Measurements from ENCODE around the gene TLN1.

TLN1 gene

DNA sequence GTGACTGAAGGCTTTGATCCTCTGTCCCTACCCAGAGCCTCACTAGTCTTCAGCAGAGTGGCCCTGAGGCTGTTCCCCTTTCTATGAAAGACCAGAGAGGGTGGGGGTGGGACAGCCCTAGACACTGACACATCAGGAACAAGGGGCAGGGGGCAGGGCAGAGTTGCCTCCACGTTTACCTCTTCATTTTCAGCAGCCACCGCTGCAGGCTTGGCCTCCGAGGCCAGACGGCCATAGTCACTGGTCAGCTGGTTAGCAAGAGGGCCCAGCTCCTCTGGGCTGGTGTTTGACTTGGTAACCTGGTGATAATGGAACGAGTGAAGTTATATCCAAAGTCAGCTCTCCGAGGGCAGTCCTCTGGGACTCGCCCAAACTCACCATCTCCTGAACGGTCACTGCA, 26.6 kb downstream of the TLN1 start:
- no peak for DNase-seq (ENCODE audit: low spot score)

- DNase-seq (ENCODE audit: low spot score), result no peak
Observed at GRCh38 chr9:35703906-35704672, 27.9 kb downstream of the TLN1 start.

DNA sequence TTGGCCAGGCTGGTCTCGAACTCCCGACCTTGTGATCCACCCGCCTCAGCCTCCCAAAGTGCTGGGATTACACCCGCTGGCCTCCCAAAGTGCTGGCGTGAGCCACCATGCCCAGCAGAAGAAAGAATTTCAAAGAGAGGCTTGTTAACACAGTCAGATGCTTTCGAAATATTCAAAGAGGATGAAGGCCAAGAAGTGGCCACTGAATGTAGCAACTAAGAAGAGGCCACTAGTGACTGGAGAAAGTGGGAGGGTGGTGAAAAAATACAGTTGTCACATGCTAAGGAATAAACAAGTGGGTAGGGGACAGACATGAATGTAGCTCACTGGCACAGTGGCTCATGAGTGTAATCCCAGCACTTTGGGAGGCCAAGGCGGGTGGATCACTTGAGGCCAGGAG, 29.3 kb downstream of the TLN1 start:
- DNase-seq (ENCODE audit: low spot score), result no peak

DNA sequence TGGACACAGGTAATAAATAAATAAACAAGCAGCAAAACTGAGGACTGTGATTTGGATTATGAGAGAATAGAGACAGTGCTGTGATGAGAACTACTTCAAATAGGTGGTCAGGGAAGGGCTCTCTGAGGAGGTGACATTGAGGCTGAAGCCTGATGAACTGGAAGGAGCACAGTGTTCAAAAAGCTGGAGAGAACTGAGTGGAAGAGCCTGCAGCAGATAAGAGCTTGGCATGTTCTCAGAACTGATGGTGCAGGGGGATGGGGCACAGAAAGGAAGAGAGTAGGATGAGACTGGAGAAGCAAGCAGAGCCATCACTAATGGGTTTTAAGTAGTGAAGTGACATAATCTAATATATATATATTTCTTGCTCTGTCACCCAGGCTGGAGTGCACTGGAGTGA, 31.1 kb downstream of the TLN1 start:
- DNase-seq (ENCODE audit: low spot score), result no peak

- no peak for DNase-seq (ENCODE audit: low spot score)
Observed at GRCh38 chr9:35700031-35700430, 32.0 kb downstream of the TLN1 start.

DNA sequence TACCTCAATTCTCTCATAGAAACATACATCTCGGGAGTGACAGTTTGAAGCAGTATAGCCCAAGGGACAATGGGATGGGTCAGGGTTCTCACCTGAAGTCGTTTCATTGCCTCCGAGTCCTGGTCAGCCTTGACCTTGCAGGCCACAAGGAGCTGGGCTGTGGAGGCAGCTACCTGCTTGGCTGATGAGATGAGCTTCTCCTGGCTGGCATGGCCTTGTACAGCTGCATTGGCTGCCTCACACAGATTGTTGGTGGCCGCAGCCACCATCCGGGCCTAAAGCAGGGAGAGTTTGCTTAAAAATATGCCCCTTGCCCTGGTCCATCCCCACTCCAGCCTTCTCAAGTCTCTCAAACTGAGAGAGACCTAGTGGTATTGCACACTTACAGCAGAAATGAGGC, 33.8 kb downstream of the TLN1 start:
- DNase-seq (ENCODE audit: low spot score), result no peak

- DNase-seq (ENCODE audit: low spot score), result no peak
Observed at GRCh38 chr9:35697486-35697885, 34.5 kb downstream of the TLN1 start.

- peak; percentile 68 for DNase-seq (ENCODE audit: low spot score)
Observed at GRCh38 chr9:35696520-35697215, 35.3 kb downstream of the TLN1 start.

DNA sequence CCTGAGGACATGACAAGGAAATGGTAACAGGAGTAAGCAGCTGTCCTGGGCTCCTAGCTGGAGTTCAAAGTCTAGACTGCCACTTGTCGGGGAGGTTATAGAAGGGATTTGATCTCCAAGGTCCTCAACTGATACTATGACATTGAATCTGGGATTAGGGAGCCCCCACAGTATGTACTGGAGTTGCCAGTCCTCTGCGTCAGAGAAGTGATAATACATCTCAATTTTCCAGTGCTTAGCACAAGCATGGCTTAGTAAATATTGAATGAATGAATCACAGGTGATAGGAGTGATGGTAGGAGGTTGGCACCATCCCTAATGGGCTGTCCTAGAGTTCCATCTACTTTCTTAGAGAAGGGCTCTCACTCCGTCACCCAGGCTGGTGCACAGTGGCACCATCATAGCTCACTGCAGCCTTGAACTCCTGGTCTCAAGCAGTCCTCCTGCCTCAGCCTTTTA, 36.0 kb downstream of the TLN1 start:
- no peak for DNase-seq (ENCODE audit: low spot score)

GRCh38 chr9:35691757-35692301, 40.2 kb downstream of the TLN1 start:
- DNase-seq (ENCODE audit: low spot score), result no peak

DNA sequence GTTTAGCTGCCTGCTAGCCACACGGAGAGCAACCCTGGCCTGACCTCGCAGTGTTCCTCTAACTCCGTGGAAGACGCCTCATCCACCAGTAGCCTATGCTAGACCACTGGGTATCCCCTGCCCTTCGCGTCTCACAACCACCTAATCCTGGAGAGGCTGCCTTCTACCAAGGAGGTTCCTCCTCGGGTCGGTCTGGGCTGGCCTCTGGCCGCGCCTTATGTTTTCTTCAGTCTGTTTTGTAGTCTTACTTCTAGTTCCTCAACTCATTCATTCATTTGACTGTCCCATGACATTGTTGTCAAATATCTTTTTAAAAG, 40.7 kb downstream of the TLN1 start:
- DNase-seq (ENCODE audit: low spot score), result no peak

DNA sequence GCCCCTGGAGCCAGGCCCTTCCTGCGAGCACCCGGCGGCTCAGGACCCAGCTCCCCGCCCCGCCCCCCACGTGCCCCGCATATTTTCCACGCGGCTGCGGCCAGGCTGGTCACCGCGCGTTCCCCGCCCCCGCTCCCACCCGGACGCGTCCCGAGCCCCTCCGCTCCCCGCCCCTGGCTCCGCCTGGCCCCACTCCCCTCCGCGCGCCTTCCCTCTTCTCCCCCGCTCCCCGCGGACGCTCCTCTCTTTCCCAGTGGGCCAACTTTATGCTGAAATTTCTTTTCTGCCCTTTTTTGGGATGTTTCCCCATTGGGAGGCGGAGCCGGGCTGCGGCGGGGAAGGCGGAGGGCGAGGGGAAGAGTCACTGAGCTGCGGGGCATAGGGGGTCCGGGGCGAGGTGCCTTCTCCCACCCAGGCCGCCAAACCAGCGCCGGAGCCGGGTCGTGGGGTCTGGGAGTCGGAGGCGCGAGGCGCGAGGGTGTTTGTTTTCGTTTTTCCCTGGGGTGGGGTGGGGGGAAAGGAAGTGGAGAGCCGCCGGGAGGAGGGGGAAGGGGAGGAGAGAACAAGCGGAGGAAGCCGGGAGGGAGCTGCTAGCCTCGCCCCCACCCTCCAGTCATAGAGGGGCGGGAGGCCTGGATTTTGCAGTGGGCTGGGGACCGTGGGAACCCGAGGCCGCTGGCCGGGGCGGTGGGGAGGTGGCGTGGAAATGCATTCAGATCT, 41.2 kb downstream of the TLN1 start:
- peak; percentile 87 for DNase-seq (ENCODE audit: low spot score)

DNA sequence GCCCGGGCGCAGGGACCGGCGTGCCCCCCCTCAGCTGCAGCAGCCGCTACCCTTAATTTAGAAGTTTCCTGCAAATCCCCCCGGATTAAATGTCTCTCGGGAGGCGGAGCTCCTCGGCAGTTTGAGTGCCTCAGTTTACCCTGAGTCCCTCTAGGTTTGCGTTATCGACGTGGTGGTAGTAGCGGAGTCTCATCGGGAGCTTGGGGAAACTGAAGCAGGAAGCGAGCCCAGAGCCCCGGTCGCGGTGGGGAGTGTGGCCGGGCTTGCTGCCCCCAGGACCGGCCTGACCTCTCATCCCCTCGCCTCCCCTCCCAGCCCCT, 41.7 kb downstream of the TLN1 start:
- DNase-seq (ENCODE audit: low spot score), result no peak

DNA sequence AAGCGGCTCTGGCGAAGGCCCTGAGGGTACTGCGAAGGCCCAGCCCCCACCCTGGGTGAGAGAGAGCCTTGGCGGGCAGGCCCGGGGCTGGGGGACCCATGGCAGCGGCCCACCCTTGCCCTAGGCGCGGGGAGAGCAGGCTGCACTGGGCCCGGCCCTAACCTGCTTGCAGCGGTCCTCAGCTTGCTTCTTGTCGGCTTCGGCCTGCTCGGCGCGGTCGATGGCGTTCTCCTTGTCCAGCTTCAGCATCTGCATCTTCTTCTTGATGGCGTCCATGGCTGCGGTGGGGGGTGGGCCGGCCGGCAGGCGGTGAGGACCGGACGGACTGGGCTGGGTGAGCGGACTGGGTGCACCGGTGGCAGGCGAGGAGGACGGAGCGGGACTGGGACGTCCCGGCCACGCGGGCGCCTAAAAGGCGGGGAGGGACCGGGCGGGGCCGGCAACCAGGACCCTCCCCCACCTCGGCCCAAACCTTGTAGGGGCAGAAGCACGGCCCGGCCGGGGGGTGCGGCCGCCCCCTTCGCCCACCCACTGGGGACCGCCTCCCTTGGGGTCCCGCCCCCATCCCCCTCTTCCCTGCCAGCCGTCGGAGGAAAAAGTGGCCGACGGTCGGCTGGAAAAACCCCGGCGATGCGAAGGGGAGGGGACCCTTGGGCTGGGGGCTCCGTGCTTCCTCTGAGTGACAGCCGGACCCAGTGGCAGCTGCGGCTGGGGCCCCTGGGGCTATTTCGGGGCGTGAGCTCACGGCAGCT, 42.3 kb downstream of the TLN1 start, which contains the start of gene TPM2:
Gene TPM2 (minus strand): TSS at position 384 of the 752 bp plus-strand sequence. CDS start 108 bp downstream, at position 276.
- peak; percentile 92 for DNase-seq (ENCODE audit: low spot score)

DNA sequence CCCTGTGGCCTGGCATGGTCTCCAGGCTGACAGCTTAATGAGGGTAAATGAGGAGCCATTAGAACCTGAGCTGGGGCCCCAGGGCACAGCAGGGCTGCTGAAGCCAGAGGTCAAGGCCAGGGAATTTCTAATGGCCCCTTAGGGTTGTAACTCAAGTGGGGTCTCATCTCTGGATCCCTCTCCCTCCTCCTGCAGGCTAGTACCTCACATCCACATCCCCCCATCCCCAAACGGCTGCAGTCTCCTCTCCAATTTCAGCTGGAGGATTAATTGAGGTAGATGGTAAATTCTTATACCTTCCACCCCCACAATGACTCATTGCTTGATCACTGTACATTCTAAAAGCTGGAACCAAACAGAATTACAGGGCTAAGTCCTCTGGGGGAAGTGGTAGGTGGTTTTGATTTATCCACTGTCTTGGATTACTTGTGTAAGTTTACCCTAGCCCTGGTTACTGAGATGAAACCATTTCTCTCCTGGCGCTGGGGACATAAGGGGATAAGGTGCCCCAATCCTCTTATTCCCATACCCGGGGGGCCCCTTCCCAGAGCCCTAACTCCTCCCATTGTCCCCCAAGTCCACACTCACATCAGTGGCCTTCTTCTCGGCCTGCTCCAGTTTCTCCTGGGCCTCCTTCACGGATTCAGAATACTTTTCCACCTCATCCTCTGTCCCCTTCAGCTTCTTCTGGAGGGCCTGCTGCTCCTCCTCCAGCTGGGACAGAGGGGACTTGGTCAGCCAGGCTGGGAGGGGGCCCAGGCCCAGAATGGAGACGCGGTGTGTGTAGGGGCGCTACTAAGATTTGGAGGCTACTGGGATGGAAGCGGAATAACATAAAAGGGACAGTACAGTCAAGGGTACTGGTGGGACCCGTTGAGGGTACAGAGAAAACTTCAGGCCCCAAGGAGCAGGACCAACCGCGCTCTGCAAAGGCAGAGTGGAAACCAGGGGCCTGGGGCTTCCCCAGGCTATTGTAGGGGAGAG, 43.1 kb downstream of the TLN1 start:
- peak; percentile 54 for DNase-seq (ENCODE audit: low spot score)

DNA sequence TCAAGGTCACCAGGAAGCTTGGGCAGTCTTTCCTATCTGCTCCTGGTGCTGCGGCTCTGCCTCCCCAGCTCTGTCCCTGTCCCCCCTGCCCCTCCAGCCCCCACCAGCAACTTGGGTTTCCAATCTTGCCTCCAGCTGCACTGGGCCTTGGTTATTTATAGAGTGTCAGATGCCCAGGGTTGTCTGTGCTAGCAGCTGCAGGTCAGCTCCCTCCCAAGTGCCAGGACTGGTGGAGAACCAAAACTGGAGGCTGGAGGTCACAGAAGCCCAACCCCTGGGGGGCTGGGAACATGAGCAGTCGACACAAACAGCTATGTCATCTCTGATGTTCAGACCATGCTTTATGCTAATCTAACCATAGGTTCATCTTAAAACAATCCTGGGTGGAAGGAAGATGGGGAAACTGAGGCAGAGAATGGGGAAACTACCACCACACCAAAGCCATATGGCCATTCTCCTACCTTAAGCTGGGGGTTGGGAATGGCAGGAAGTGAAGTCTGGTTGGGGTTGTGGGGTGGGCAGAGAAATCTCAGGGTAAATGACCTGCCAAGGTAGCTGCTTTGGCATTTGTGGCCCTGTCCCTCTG, 43.9 kb downstream of the TLN1 start:
- DNase-seq (ENCODE audit: low spot score), result no peak

DNA sequence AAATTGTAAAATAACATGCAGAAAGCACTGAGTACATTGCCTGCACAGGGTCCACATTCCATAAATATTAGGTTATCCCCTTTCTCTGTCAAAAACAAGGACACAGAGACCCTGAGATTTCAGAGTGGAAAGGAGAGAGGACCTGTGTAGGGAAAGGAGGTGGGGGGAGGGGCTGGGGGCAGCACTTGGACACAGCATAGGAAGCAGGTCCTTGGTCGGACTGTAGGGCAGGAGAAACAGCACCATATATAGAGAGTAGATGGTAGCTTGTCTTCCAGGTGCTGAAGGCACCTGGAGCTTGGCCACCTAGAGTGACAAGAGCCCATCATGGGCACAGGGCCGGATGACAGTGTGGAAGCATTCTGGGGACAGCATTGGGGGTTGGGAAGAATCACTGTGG, 44.7 kb downstream of the TLN1 start:
- no peak for DNase-seq (ENCODE audit: low spot score)

DNA sequence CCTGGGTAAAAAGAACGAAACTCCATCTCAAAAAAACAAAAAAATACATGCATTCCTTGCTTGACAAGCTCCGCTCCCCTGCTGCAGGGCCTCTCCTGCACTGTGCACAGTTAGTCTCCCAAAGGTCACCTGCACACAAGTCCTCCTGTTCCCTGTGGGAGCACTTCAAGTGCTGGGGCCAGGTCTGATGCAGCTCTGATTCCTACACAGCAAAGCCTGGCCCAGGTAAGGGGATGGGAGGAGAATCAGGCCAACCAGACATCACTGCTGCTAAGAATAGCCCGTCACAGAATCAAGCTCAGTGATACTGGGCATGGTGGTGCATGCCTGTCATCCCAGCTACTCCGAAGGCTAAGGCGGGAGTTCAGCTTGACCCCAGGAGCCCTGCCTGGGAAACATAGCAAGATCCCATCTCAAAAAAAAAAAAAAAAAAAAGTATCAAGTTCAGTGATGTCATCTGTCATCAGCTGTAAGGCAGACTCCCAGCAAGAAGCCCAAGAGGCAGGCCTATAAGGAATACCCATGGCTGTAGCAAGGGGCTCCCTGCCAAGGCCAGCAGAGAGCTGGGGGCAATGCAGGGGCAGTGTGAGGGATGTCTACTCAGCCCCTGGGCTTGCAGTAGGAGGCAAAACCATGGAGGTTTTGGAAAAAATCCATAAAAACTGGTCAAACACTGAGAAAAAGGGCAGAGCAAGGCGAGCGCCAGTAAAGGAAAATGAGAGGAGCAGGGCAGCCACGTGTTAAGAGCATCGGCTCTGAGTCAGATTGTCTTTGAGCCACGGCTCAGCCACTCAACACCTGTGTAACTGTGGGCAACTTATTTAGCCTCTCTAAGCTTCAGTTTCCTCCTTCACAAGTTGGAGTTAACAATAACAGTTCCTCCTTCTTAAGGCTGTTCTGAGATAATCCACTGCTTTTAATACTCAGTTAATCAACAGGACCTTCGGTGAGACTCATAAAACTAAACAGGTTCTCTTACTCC, 45.5 kb downstream of the TLN1 start:
- DNase-seq (ENCODE audit: low spot score), result no peak

DNA sequence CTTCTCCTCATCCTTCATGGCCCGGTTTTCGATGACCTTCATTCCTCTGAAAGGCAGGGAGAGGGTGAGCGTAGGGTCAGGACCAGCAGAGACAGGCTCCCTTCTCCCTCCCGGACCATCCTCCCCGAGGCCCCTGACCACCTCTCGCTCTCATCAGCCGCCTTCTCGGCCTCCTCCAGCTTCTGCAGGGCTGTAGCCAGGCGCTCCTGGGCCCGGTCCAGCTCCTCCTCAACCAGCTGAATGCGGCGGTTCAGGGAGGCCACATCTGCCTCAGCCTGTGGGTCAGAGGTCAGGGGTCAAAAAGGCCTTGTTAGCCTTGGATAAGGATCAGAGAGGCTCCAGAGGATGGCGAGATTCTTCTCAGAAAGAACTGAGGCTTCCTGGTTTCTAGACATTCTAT, 46.5 kb downstream of the TLN1 start:
- DNase-seq (ENCODE audit: low spot score), result no peak
